Upper lobe of left lung (tissue), 4 donors: ENCODE measurements around the gene AATF.

Experiments used
- CTCF ChIP-seq, 6 experiments: fragments of 450-650 bp in 4 of 6; fragments of 200-600 bp in 2 of 6; sonication (generic) in 2 of 6; IDR thresholded peaks; one replicate each; pipeline ENCODE4 v1.5.1; 2016 to 2019; ENCODE audit warnings: antibody characterized with exemption in 6 of 6
- EP300 ChIP-seq, 4 donors: sonication (generic); formaldehyde crosslinking; IDR thresholded peaks; one replicate each; pipeline ENCODE4 v1.5.1; 2017; ENCODE audit warnings: antibody characterized with exemption in 4 of 4, control low read depth in 2 of 4
- POLR2AphosphoS5 ChIP-seq, 2 donors: sonication (generic); formaldehyde crosslinking; IDR thresholded peaks; one replicate each; pipeline ENCODE4 v1.5.1; 2017; ENCODE audit warnings: antibody characterized with exemption in 2 of 2

DNA sequence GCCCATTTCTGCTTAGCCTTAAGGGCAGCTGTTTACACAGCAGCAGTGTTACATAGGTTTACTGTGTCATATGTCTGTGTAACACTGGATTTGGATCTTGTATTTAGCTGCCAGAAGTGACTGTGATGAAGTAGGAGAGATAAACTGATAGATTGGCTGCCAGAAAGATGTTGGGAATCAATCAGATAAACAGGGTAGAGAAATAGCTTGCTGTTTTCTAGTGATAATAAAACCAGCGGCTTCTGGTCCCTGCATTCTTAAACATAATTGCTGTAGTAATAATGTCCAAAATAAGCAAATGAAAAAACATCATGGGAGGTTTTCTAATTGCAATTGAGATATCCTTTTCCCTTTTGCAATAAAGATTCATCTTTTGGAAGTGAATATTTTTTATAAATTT is 68.7 kb downstream of the AATF start:
- TF ChIP-seq CTCF (IDR thresholded peaks at IDR 0.05), result no peak
- TF ChIP-seq POLR2AphosphoS5 (IDR thresholded peaks at IDR 0.05), result no peak
- TF ChIP-seq EP300 (IDR thresholded peaks at IDR 0.05), result no peak
